Caco-2 (cell line): ENCODE measurements around the gene LAPTM4A. TPM values are rescaled to one million over a fixed set of nuclear protein-coding genes. Genes with fewer than 3 reads are reported as not detected.

ENCODE experiments used
- BruUV-seq: library from RNA; stranded (reverse); fragments of 400-500 nt; replicated peaks from 2 replicates; lab custom pipeline; 2021; lab: Mats Ljungman, UMichigan
- CTCF ChIA-PET: fragments of 300-600 bp; sonication (Branson Sonifier 250); formaldehyde crosslinking; loops from one replicate; lab custom pipeline; 2022; ENCODE audit warnings: antibody characterized with exemption; lab: Charles Lee
- POLR2A ChIA-PET: fragments of 300-600 bp; sonication (Branson Sonifier 250); formaldehyde crosslinking; loops from one replicate; lab custom pipeline; 2022; ENCODE audit warnings: antibody characterized with exemption; lab: Charles Lee
- DNase-seq, 2 experiments: peaks; one replicate each; pipeline versions ENCODE4 v3.0.0 to v3.0.0-alpha.2; 2020 to 2022
- H3K27me3 ChIP-seq: replicated peaks from 2 replicates; pipeline ENCODE4 v1.6.0; 2011; ENCODE audit warnings: low read length; ENCODE audit not compliant: control insufficient read depth, insufficient read depth
- H3K36me3 ChIP-seq: 2 replicates; pipeline ENCODE4 v1.5.1; 2011; ENCODE audit warnings: low read length; ENCODE audit not compliant: control insufficient read depth, insufficient read depth
- H3K4me1 ChIP-seq: fragments of 250-450 bp; sonication (Bioruptor Pico); 2 replicates; pipeline ENCODE4 v1.5.1; 2020; ENCODE audit warnings: mild to moderate bottlenecking
- H3K4me3 ChIP-seq: 2 replicates; pipeline ENCODE4 v1.5.1; 2011; ENCODE audit warnings: low read depth, mild to moderate bottlenecking, control low read depth, low read length
- H3K9me3 ChIP-seq: fragments of 250-450 bp; sonication (Bioruptor Pico); 2 replicates; pipeline ENCODE4 v1.5.1; 2020; ENCODE audit warnings: mild to moderate bottlenecking, moderate library complexity
- H3K27ac Mint-ChIP-seq: one replicate; pipeline ENCODE4 v1.8.0; 2022; ENCODE audit warnings: mixed read lengths; ENCODE audit not compliant: unreplicated experiment
- H3K27me3 Mint-ChIP-seq: one replicate; pipeline ENCODE4 v1.8.0; 2022; ENCODE audit warnings: mixed read lengths; ENCODE audit not compliant: insufficient read depth, unreplicated experiment
- H3K36me3 Mint-ChIP-seq: one replicate; pipeline ENCODE4 v1.8.0; 2022; ENCODE audit warnings: mild to moderate bottlenecking, mixed read lengths; ENCODE audit not compliant: insufficient read depth, unreplicated experiment
- H3K4me1 Mint-ChIP-seq: one replicate; pipeline ENCODE4 v1.8.0; 2022; ENCODE audit warnings: low read depth, mixed read lengths; ENCODE audit not compliant: unreplicated experiment
- H3K4me3 Mint-ChIP-seq: one replicate; pipeline ENCODE4 v1.8.0; 2022; ENCODE audit warnings: mild to moderate bottlenecking, moderate library complexity, mixed read lengths; ENCODE audit not compliant: unreplicated experiment
- H3K9me3 Mint-ChIP-seq: one replicate; pipeline ENCODE4 v1.8.0; 2022; ENCODE audit warnings: mixed read lengths; ENCODE audit not compliant: unreplicated experiment
- intact Hi-C: fragments of 100-400 bp; cut with micrococcal nuclease; formaldehyde crosslinking; loops from one replicate; pipeline ENCODE4 v1.10.0; 2022; ENCODE audit not compliant: unreplicated experiment
- total RNA-seq: library from RNA; stranded (reverse); gene quantifications from 2 replicates; pipeline ENCODE4 v1.2.3, GENCODE V29; 2022
- TF ChIP-seq, protein P1 (sequence below), 2 experiments: fragments of 200-600 bp in 1 of 2; IDR thresholded peaks; 1 replicate in 1 of 2; 2 replicates in 1 of 2; pipeline versions ENCODE4 v1.5.1 to v1.8.0; 2011 to 2022; ENCODE audit warnings: antibody characterized with exemption in 1 of 2, control low read depth in 1 of 2, inconsistent platforms in 1 of 2, low read depth in 1 of 2, low read length in 1 of 2, mild to moderate bottlenecking in 1 of 2, moderate library complexity in 1 of 2; ENCODE audit not compliant: insufficient read depth in 1 of 2, severe bottlenecking in 1 of 2, unreplicated experiment in 1 of 2

Gene LAPTM4A
- total RNA-seq, 1 experiment from 2014 or later: 140 TPM

DNA sequence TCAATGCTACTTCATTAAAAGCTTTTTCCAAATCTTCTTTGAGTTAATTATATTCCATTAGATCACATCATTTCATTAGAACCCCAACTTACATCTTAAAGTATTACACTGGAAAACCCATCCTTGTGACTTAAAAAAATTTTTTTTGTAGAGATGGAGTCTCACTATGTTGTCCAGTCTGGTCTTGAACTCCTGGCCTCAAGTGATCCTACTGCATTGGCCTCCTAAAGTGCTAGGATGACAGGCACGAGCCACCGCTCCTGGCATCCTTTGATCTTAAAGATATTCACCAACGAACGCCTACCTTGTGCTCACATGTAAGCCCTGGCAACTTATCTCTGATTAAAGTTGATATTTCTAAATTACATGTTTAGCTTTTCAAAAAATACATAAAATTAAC lies 6.7 kb downstream of the LAPTM4A start:
- intact Hi-C loops: no loop called here
- Histone ChIP-seq H3K9me3 (no peaks in the 10 kb centered on the region), H3K36me3 (no peaks in the 10 kb centered on the region; the same call in 1 of the 2 replicates), H3K4me3 (no peak overlapping the region), H3K4me1 (peaks cover 8% of the 10 kb centered on the region; the same call in 1 of the 2 replicates), H3K27me3 (no peaks in the 10 kb centered on the region)
- H3K9me3 Mint-ChIP-seq: no peaks in the 10 kb centered on the region
- BruUV-seq: no TSS peak
- H3K4me1 Mint-ChIP-seq: peaks cover 5% of the 10 kb centered on the region
- H3K27me3 Mint-ChIP-seq: no peaks in the 10 kb centered on the region
- no peak overlapping the region for H3K27ac Mint-ChIP-seq
- no peak overlapping the region for H3K4me3 Mint-ChIP-seq
- H3K36me3 Mint-ChIP-seq: peaks cover 8% of the 10 kb centered on the region
- POLR2A ChIA-PET: no interaction called here
- TF ChIP-seq, protein P1, sequence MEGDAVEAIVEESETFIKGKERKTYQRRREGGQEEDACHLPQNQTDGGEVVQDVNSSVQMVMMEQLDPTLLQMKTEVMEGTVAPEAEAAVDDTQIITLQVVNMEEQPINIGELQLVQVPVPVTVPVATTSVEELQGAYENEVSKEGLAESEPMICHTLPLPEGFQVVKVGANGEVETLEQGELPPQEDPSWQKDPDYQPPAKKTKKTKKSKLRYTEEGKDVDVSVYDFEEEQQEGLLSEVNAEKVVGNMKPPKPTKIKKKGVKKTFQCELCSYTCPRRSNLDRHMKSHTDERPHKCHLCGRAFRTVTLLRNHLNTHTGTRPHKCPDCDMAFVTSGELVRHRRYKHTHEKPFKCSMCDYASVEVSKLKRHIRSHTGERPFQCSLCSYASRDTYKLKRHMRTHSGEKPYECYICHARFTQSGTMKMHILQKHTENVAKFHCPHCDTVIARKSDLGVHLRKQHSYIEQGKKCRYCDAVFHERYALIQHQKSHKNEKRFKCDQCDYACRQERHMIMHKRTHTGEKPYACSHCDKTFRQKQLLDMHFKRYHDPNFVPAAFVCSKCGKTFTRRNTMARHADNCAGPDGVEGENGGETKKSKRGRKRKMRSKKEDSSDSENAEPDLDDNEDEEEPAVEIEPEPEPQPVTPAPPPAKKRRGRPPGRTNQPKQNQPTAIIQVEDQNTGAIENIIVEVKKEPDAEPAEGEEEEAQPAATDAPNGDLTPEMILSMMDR (IDR thresholded peaks at IDR 0.05; ENCODE audit: insufficient read depth in 1 of 2, low read depth in 1 of 2, low read length in 1 of 2, severe bottlenecking in 1 of 2, unreplicated experiment in 1 of 2): no peak
- DNase-seq: no peak
- CTCF ChIA-PET: interaction anchor here (0.7 kb wide), 2 partner anchors 49 to 263 kb away, joined by 3 to 7 read pairs; no protein-coding TSS in a partner anchor

- H3K9me3 Mint-ChIP-seq: no peaks in the 10 kb centered on the region
- BruUV-seq: no TSS peak
These were observed 8.9 kb downstream of the LAPTM4A start for GRCh38 chr2:20042531-20042930.

DNA sequence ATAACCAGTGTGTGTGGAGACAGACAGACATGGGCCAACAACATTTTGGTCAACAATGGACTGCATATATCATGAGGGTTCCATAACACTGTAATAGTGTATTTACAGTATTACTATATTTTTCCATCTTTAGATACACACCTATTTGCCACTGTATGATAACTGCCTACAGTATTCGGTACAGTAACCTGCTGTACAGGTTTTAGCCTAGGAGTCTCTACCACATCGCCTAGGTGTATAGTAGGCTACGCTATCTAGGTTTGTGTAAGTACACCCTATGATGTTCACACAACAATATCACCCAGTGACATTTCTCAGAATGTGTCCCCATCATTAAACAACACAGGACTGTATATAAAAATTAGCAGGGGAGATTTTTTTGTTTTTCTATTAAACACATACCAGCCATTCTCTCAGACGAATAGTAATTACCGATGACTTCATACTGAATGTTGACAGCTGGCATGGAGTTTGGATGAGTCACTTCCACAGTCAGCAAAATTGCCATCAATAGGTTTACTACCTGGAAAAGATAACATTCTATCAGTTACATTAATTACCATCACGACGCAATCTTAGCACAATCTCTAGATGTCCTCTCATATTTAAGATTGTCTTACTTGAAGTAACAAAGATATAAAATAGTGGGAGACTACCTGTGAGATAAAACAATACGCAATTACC lies 10.8 kb downstream of the LAPTM4A start:
- no peaks in the 10 kb centered on the region for H3K4me1 Mint-ChIP-seq
- BruUV-seq: no TSS peak
- Histone ChIP-seq H3K4me3 (no peak overlapping the region), H3K36me3 (no peaks in the 10 kb centered on the region; the same call in 1 of the 2 replicates), H3K27me3 (no peaks in the 10 kb centered on the region), H3K9me3 (no peaks in the 10 kb centered on the region), H3K4me1 (peaks cover 3% of the 10 kb centered on the region; the same call in 1 of the 2 replicates)
- peaks cover 31% of the 10 kb centered on the region for H3K36me3 Mint-ChIP-seq
- H3K27ac Mint-ChIP-seq: no peak overlapping the region
- DNase-seq: no peak
- CTCF ChIA-PET: no interaction called here
- H3K4me3 Mint-ChIP-seq: no peak overlapping the region
- H3K9me3 Mint-ChIP-seq: no peaks in the 10 kb centered on the region
- no peaks in the 10 kb centered on the region for H3K27me3 Mint-ChIP-seq
- POLR2A ChIA-PET: no interaction called here
- intact Hi-C loops: no loop called here
- TF ChIP-seq, protein P1 (IDR thresholded peaks at IDR 0.05; ENCODE audit: insufficient read depth in 1 of 2, low read depth in 1 of 2, low read length in 1 of 2, severe bottlenecking in 1 of 2, unreplicated experiment in 1 of 2): no peak

More at GRCh38 chr2:20042531-20042930, 8.9 kb downstream of the LAPTM4A start:
- H3K4me3 Mint-ChIP-seq: no peak overlapping the region
- intact Hi-C loops: no loop called here
- no peaks in the 10 kb centered on the region for H3K27me3 Mint-ChIP-seq
- H3K4me1 Mint-ChIP-seq: no peaks in the 10 kb centered on the region
- H3K36me3 ChIP-seq: no peaks in the 10 kb centered on the region; the same call in 1 of the 2 replicates
- H3K9me3 ChIP-seq: no peaks in the 10 kb centered on the region
- CTCF ChIA-PET: interaction anchor here (0.7 to 1.3 kb wide), 2 partner anchors 9 to 27 kb away, joined by 5 to 7 read pairs; partner anchors contain the start of gene LAPTM4A
- TF ChIP-seq, protein P1 (IDR thresholded peaks at IDR 0.05; ENCODE audit: insufficient read depth in 1 of 2, low read depth in 1 of 2, low read length in 1 of 2, severe bottlenecking in 1 of 2, unreplicated experiment in 1 of 2): no peak
- peaks cover 8% of the 10 kb centered on the region; the same call in 1 of the 2 replicates for H3K4me1 ChIP-seq
- no peak for DNase-seq
- no peak overlapping the region for H3K4me3 ChIP-seq
- POLR2A ChIA-PET: interaction anchor here (0.6 to 1.2 kb wide), 2 partner anchors 9 to 27 kb away, joined by 3 read pairs; partner anchors contain the start of gene LAPTM4A
- H3K36me3 Mint-ChIP-seq: peaks cover 17% of the 10 kb centered on the region
- H3K27ac Mint-ChIP-seq: no peak overlapping the region
- no peaks in the 10 kb centered on the region for H3K27me3 ChIP-seq
